CD4-positive, alpha-beta T cell treated with Interleukin-12 subunit alpha and Interleukin-12 subunit beta, for 1 hour (primary cell): ENCODE data around the gene MAP3K13.

Experiments
- DNase-seq: peaks from one replicate; pipeline ENCODE4 v3.0.0-alpha.2; 2020

Gene MAP3K13

GRCh38 chr3:185362850-185363661 lies at the start of gene MAP3K13:
TSS of gene MAP3K13 (plus strand) at chr3:185363136. CDS start at chr3:185428582, 65,446 bp downstream.
- peak; percentile 44 for DNase-seq

GRCh38 chr3:185313693-185314246 lies 49.2 kb upstream of the MAP3K13 start:
- DNase-seq, result no peak

GRCh38 chr3:185316740-185317412 lies 46.1 kb upstream of the MAP3K13 start:
- DNase-seq, result no peak

GRCh38 chr3:185317674-185318073 lies 45.3 kb upstream of the MAP3K13 start:
- no peak for DNase-seq

- no peak for DNase-seq
These were observed 44.8 kb upstream of the MAP3K13 start for GRCh38 chr3:185318141-185318540.

GRCh38 chr3:185319801-185320200 lies 43.1 kb upstream of the MAP3K13 start:
- DNase-seq, result no peak

- no peak for DNase-seq
These were observed 42.0 kb upstream of the MAP3K13 start for GRCh38 chr3:185320949-185321348.

GRCh38 chr3:185322101-185322719 lies 40.7 kb upstream of the MAP3K13 start:
- DNase-seq, result no peak

GRCh38 chr3:185325946-185326791 lies 36.8 kb upstream of the MAP3K13 start:
- DNase-seq, result no peak

DNA sequence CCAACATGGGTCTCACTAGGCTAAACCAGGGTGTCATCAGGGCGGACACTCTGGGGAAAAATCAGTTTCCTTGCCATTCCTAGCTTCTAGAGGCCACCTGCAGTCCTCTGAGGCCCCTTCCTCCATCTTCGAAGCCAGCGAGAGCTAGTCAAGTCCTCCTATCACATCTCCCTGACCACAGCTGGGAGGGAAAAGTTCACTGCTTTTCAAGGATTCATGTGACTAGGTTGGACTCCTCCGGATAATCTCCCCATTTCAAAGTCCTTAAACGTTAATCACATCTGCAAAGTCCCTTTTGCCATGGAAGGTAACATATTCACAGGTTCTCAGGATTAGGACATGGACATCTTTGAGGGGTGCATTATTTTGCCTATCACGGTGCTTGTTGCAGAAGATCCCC lies 35.9 kb upstream of the MAP3K13 start:
- no peak for DNase-seq

DNA sequence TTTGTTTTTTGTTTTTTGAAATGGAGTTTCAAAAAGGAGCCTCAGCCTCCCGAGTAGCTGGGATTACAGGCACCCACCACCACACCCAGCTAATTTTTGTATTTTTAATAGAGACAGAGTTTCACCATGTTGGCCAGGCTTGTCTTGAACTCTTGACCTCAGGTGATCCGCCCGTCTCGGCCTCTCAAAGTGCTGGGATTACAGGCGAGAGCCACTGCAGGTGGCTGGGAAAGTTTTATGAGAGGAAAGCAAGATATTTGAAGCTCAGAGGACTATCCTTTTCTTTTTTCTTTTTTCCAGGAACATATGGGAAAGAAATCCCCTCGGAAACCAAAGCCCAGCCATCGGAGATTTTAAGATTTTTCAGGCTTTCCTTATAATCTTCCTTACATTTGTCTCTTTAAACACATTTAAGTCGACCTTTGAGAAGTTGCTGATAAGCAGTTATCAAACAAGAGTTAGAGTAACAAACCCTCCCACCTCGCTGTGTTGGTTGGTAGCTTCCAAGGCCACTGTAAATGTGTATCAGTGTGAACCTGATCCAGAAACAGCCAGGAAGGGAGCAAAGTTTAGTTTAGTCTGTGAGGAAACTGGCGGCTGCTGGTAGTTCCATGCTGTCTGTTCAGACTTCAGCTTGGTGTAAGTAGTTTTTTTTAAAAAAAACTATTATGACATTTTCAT lies 34.5 kb upstream of the MAP3K13 start:
- DNase-seq, result no peak

- no peak for DNase-seq
These were observed 32.7 kb upstream of the MAP3K13 start for GRCh38 chr3:185330238-185330637.

DNA sequence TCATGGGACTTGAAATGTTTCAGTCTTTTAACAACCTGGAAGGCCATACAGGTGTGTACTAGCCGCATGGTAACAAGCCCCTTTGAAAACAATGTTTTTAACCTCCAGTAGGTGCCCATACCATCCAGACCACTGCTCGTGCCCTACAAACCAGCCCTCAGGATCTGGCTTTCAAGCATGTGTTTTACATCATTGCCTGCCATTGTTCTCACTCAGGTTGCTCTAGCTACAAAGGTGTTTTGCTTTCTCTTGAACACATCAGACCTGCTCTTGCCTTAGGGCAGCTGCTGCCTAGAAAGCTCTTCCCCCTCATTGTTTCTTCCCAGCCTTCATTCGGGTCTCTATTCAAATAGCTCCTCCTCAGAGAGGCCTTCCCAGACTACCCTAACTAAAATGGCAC lies 32.3 kb upstream of the MAP3K13 start:
- no peak for DNase-seq

- no peak for DNase-seq
These were observed 30.8 kb upstream of the MAP3K13 start for GRCh38 chr3:185332026-185332735.

DNA sequence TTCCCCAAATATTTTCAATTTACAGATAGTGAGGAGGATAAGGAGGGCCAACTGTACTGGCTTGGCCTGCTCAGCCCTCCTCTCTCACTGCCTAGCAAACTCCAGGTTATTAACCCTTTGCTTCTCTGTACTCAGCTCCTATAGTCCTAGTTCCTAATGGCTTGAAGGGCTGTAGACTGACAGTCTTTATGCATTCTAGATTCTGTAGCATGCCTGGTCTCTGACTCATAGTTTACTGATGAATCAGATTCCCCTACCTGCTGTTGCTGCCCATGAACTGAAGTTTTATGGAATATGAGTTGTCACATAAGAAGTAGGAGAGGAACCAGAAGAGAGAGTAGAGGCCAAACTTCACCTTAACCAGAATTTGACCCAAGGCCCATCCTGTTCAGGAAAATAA lies 27.1 kb upstream of the MAP3K13 start:
- no peak for DNase-seq

- no peak for DNase-seq
These were observed 25.6 kb upstream of the MAP3K13 start for GRCh38 chr3:185337231-185337816.

GRCh38 chr3:185339945-185340344 lies 23.0 kb upstream of the MAP3K13 start:
- DNase-seq, result no peak

DNA sequence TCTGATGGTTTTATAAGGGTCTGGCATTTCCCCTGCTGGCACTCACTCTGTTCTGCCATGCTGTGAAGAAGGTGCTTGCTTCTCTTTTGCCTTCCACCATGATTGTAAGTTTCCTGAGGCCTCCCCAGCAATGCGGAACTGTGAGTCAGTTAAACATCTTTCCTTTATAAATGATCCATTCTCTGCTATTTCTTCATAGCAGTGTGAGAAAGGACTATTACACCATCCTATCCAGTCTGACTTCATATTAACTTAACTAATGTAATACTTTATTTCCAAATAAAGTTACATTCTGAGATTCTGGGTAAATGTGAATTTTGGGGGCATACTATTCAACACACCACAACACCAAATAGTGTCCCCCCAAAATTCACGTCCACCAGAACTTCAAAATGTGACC lies 22.2 kb upstream of the MAP3K13 start:
- no peak for DNase-seq

DNA sequence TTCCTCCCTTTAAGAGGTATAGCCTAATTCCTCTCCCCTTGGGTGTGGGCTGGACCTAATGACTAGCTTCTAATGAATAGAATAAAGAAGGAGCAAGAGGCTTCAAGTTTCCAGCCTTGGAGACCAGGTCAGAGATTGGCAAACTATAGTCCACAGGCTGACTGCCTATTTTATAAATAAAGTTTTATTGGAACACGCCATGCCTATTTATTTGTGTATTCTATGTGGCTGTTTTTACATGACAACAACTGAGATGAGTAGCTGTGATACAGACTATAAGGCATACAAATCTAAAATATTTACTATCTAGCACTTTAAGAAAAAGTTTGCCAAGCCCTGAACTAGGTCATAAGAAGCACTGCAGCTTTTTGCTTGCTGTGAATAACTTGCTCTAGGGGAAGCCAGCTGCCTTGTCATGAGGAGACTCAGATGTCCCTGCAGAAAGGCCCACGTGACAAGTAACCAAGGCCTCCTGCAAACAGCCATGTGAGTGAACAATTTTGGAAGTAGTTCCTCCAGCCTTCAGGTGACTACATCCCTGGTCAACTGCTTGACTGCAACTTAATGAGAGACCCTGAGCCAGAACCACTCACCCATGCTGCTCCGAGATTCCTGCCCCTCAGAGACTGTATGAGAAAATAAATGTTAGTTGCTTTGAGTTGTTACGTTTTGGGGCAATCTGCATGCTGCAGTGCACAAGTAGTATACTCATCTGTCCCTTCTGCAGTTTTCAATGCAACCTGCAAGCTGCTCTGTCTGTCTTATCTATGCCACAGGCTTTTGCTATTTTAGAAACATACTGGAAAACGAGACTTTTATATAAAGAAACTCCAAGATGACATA lies 21.1 kb upstream of the MAP3K13 start:
- no peak for DNase-seq
